ENCODE results near the gene PXYLP1. TPM values are rescaled to one million over a fixed set of nuclear protein-coding genes. Genes with fewer than 3 reads are reported as not detected.

PXYLP1 gene
- total and polyA plus RNA-seq, 2 experiments from 2014 or later, result 21.3 to 25.8 TPM

GRCh38 chr3:141333836-141334626 is 102.4 kb downstream of the PXYLP1 start:
- no peak for DNase-seq (ENCODE audit: low spot score)
- no peaks in the 10 kb centered on the region for H3K9me2 ChIP-seq (replicated peaks; ENCODE audit: insufficient read depth)
- no peaks in the 10 kb centered on the region for H3K36me3 ChIP-seq (replicated peaks; ENCODE audit: insufficient read depth, low read depth)
- 98% methylated on average over 3 of the region's 3 CpGs for WGBS (ENCODE audit: low lambda C conversion rate, missing lambda C conversion rate)
- TF ChIP-seq EZH2 (IDR thresholded peaks at IDR 0.05; ENCODE audit: borderline replicate concordance) (no peak), EZH2phosphoT487 (IDR thresholded peaks at IDR 0.05; ENCODE audit: low read depth, severe bottlenecking, unreplicated experiment) (no peak)
- TF ChIP-seq, protein P1, sequence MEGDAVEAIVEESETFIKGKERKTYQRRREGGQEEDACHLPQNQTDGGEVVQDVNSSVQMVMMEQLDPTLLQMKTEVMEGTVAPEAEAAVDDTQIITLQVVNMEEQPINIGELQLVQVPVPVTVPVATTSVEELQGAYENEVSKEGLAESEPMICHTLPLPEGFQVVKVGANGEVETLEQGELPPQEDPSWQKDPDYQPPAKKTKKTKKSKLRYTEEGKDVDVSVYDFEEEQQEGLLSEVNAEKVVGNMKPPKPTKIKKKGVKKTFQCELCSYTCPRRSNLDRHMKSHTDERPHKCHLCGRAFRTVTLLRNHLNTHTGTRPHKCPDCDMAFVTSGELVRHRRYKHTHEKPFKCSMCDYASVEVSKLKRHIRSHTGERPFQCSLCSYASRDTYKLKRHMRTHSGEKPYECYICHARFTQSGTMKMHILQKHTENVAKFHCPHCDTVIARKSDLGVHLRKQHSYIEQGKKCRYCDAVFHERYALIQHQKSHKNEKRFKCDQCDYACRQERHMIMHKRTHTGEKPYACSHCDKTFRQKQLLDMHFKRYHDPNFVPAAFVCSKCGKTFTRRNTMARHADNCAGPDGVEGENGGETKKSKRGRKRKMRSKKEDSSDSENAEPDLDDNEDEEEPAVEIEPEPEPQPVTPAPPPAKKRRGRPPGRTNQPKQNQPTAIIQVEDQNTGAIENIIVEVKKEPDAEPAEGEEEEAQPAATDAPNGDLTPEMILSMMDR (IDR thresholded peaks at IDR 0.05; ENCODE audit: poor library complexity), result no peak
- H3K9me3 ChIP-seq (ENCODE audit: low read depth), result no peaks in the 10 kb centered on the region
- peaks cover 42% of the 10 kb centered on the region for H3K79me2 ChIP-seq
- H3K27ac ChIP-seq, result peak overlapping the region; percentile 93
- no peaks in the 10 kb centered on the region for H3K27me3 ChIP-seq
- H3K4me2 ChIP-seq, result no peak overlapping the region
- peaks cover 25% of the 10 kb centered on the region for H3K4me1 ChIP-seq (ENCODE audit: insufficient read depth)
- H3K4me3 ChIP-seq, result no peak overlapping the region
- H2AFZ ChIP-seq, result no peak overlapping the region
- H4K20me1 ChIP-seq (ENCODE audit: insufficient read depth, poor library complexity, severe bottlenecking), result no peaks in the 10 kb centered on the region

GRCh38 chr3:141334627-141335250 is 103.1 kb downstream of the PXYLP1 start:
- H3K4me1 ChIP-seq (ENCODE audit: insufficient read depth), result peaks cover 25% of the 10 kb centered on the region
- WGBS (ENCODE audit: low lambda C conversion rate, missing lambda C conversion rate), result 77% methylated on average over 11 of the region's 11 CpGs
- H3K36me3 ChIP-seq (replicated peaks; ENCODE audit: insufficient read depth, low read depth), result no peaks in the 10 kb centered on the region
- no peaks in the 10 kb centered on the region for H4K20me1 ChIP-seq (ENCODE audit: insufficient read depth, poor library complexity, severe bottlenecking)
- no peak overlapping the region for H3K4me2 ChIP-seq
- no peaks in the 10 kb centered on the region for H3K9me2 ChIP-seq (replicated peaks; ENCODE audit: insufficient read depth)
- no peak overlapping the region for H3K27ac ChIP-seq
- no peaks in the 10 kb centered on the region for H3K9me3 ChIP-seq (ENCODE audit: low read depth)
- no peak overlapping the region for H3K4me3 ChIP-seq
- H3K27me3 ChIP-seq, result no peaks in the 10 kb centered on the region
- H2AFZ ChIP-seq, result no peak overlapping the region
- DNase-seq (ENCODE audit: low spot score), result no peak
- TF ChIP-seq EZH2phosphoT487 (IDR thresholded peaks at IDR 0.05; ENCODE audit: low read depth, severe bottlenecking, unreplicated experiment) (no peak), EZH2 (IDR thresholded peaks at IDR 0.05; ENCODE audit: borderline replicate concordance) (no peak)
- TF ChIP-seq, protein P1 (IDR thresholded peaks at IDR 0.05; ENCODE audit: poor library complexity), result no peak
- peaks cover 39% of the 10 kb centered on the region for H3K79me2 ChIP-seq

DNA sequence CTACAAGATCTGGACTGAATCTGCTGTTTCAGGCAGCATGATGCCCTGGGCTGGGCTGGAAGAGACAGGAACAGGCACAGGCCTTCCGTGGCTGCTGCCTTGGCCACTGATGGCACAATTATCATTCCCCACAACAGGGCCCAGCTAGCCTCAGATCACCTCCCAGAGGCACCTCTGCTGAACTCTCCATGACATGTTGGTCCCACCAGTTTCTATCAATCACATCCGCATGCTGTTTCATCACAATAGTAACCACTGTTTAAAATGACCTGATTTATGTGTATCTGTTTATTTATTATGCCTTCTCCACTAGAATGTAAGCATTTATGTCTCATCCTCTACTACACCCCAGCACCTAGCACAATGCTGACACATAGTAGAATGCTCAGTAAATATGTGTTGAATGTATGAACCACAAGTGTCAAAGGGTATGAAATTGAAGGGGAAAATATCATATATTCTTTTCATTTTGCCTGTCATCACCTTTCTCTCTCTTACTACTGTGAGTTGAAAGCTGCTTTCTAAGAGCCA is 104.0 kb downstream of the PXYLP1 start:
- Histone ChIP-seq H3K4me2 (no peak overlapping the region), H3K27ac (peak overlapping the region; percentile 82), H3K9me3 (ENCODE audit: low read depth) (no peaks in the 10 kb centered on the region), H2AFZ (no peak overlapping the region), H3K79me2 (peaks cover 39% of the 10 kb centered on the region), H3K9me2 (replicated peaks; ENCODE audit: insufficient read depth) (no peaks in the 10 kb centered on the region), H4K20me1 (ENCODE audit: insufficient read depth, poor library complexity, severe bottlenecking) (no peaks in the 10 kb centered on the region), H3K36me3 (replicated peaks; ENCODE audit: insufficient read depth, low read depth) (no peaks in the 10 kb centered on the region), H3K27me3 (no peaks in the 10 kb centered on the region), H3K4me3 (no peak overlapping the region), H3K4me1 (ENCODE audit: insufficient read depth) (peaks cover 23% of the 10 kb centered on the region)
- no peak for DNase-seq (ENCODE audit: low spot score)
- TF ChIP-seq EZH2phosphoT487 (IDR thresholded peaks at IDR 0.05; ENCODE audit: low read depth, severe bottlenecking, unreplicated experiment), result no peak
- TF ChIP-seq, protein P1 (IDR thresholded peaks at IDR 0.05; ENCODE audit: poor library complexity), result no peak
- TF ChIP-seq EZH2 (IDR thresholded peaks at IDR 0.05; ENCODE audit: borderline replicate concordance), result no peak
- WGBS (ENCODE audit: low lambda C conversion rate, missing lambda C conversion rate), result 68% methylated on average over 2 of the region's 2 CpGs

Measured in hepatocyte (in vitro differentiated cells).